ENCODE data around the gene KCNK4.
"Not testable (repeated sequence)": the region's sequence is repeated elsewhere in the genome, so short reads cannot be mapped to it uniquely, and the experiment has no call there.

- not testable (repeated sequence) for TF ChIP-seq CTCF, POLR2A (IDR thresholded peaks at IDR 0.05)
Measured at GRCh38 chr11:64307795-64308194, 16.7 kb downstream of the KCNK4 start.
